ENCODE measurements around the gene TMEM200A. TPM values are rescaled to one million over a fixed set of nuclear protein-coding genes. Genes with fewer than 3 reads are reported as not detected.

The TMEM200A gene
- total RNA-seq, 4 donors from 2014 or later, result 5.3 to 11.8 (median 8.1) TPM

- Histone ChIP-seq H3K27ac (no peak overlapping the region), H3K4me1 (peaks cover 0 to 6% (median 0%) of the 10 kb centered on the region in 4 donors), H3K9me3 (no peaks in the 10 kb centered on the region), H3K27me3 (no peaks in the 10 kb centered on the region), H3K4me3 (no peak overlapping the region), H3K36me3 (no peaks in the 10 kb centered on the region)
- DNase-seq (ENCODE audit: low spot score in 2 of 2), result no peak
- TF ChIP-seq CTCF (IDR thresholded peaks at IDR 0.05) (no peak), POLR2A (IDR thresholded peaks at IDR 0.05) (no peak), EP300 (IDR thresholded peaks at IDR 0.05) (no peak)
- WGBS, 2 donors, result 75 to 81% methylated on average over 9 of the region's 9 CpGs
Measured at GRCh38 chr6:130382872-130383490, 17.2 kb downstream of the TMEM200A start.

- Histone ChIP-seq H3K4me3 (no peak overlapping the region), H3K4me1 (peaks cover 0 to 6% (median 0%) of the 10 kb centered on the region in 4 donors), H3K27me3 (no peaks in the 10 kb centered on the region), H3K36me3 (no peaks in the 10 kb centered on the region), H3K9me3 (no peaks in the 10 kb centered on the region), H3K27ac (no peak overlapping the region)
- 64 to 65% methylated on average over 5 of the region's 5 CpGs for WGBS, 2 donors
- TF ChIP-seq EP300 (IDR thresholded peaks at IDR 0.05) (no peak), CTCF (IDR thresholded peaks at IDR 0.05) (no peak), POLR2A (IDR thresholded peaks at IDR 0.05) (no peak)
- DNase-seq (ENCODE audit: low spot score in 2 of 2), result no peak
Measured at GRCh38 chr6:130385064-130385695, 19.4 kb downstream of the TMEM200A start.

GRCh38 chr6:130389142-130389541, 23.3 kb downstream of the TMEM200A start:
- DNase-seq (ENCODE audit: low spot score in 2 of 2), result no peak
- H3K9me3 ChIP-seq, result no peaks in the 10 kb centered on the region
- no peaks in the 10 kb centered on the region for H3K36me3 ChIP-seq
- H3K27ac ChIP-seq, result no peak overlapping the region
- H3K4me1 ChIP-seq, result peaks cover 0 to 6% (median 0%) of the 10 kb centered on the region in 4 donors
- no peak for TF ChIP-seq EP300 (IDR thresholded peaks at IDR 0.05)
- no peak for TF ChIP-seq POLR2A (IDR thresholded peaks at IDR 0.05)
- H3K27me3 ChIP-seq, result no peaks in the 10 kb centered on the region
- no peak overlapping the region for H3K4me3 ChIP-seq
- WGBS, 2 donors, result 71 to 81% methylated on average over 3 of the region's 3 CpGs

- TF ChIP-seq EP300 (IDR thresholded peaks at IDR 0.05) (no peak), CTCF (IDR thresholded peaks at IDR 0.05) (no peak), POLR2A (IDR thresholded peaks at IDR 0.05) (no peak)
- DNase-seq (ENCODE audit: low spot score in 2 of 2), result no peak
- Histone ChIP-seq H3K4me3 (no peak overlapping the region), H3K4me1 (peaks cover 0 to 10% (median 0%) of the 10 kb centered on the region in 4 donors), H3K27me3 (no peaks in the 10 kb centered on the region), H3K27ac (no peak overlapping the region), H3K9me3 (no peaks in the 10 kb centered on the region), H3K36me3 (no peaks in the 10 kb centered on the region)
- 81 to 82% methylated on average over 3 of the region's 3 CpGs for WGBS, 2 donors
Measured at GRCh38 chr6:130390890-130391289, 25.1 kb downstream of the TMEM200A start.

- no peaks in the 10 kb centered on the region for H3K9me3 ChIP-seq
- H3K4me3 ChIP-seq, result no peak overlapping the region
- 90% methylated on average over 6 of the region's 6 CpGs for WGBS, 2 donors
- no peak for TF ChIP-seq POLR2A (IDR thresholded peaks at IDR 0.05)
- TF ChIP-seq CTCF (IDR thresholded peaks at IDR 0.05), result no peak
- H3K36me3 ChIP-seq, result no peaks in the 10 kb centered on the region
- peaks cover 0 to 9% (median 0%) of the 10 kb centered on the region in 4 donors for H3K4me1 ChIP-seq
- H3K27me3 ChIP-seq, result no peaks in the 10 kb centered on the region
- no peak for DNase-seq (ENCODE audit: low spot score in 2 of 2)
- H3K27ac ChIP-seq, result no peak overlapping the region
Measured at GRCh38 chr6:130393306-130393705, 27.5 kb downstream of the TMEM200A start.
